Caco-2 (cell line): ENCODE data around the gene DGKG. TPM values are rescaled to one million over a fixed set of nuclear protein-coding genes. Genes with fewer than 3 reads are reported as not detected.

ENCODE experiments used
- BruUV-seq: library from RNA; stranded (reverse); fragments of 400-500 nt; replicated peaks from 2 replicates; lab custom pipeline; 2021; lab: Mats Ljungman, UMichigan
- CTCF ChIA-PET: fragments of 300-600 bp; sonication (Branson Sonifier 250); formaldehyde crosslinking; loops from one replicate; lab custom pipeline; 2022; ENCODE audit warnings: antibody characterized with exemption; lab: Charles Lee
- POLR2A ChIA-PET: fragments of 300-600 bp; sonication (Branson Sonifier 250); formaldehyde crosslinking; loops from one replicate; lab custom pipeline; 2022; ENCODE audit warnings: antibody characterized with exemption; lab: Charles Lee
- DNase-seq, 2 experiments: peaks; one replicate each; pipeline versions ENCODE4 v3.0.0 to v3.0.0-alpha.2; 2020 to 2022
- H3K27me3 ChIP-seq: replicated peaks from 2 replicates; pipeline ENCODE4 v1.6.0; 2011; ENCODE audit warnings: low read length; ENCODE audit not compliant: control insufficient read depth, insufficient read depth
- H3K36me3 ChIP-seq: 2 replicates; pipeline ENCODE4 v1.5.1; 2011; ENCODE audit warnings: low read length; ENCODE audit not compliant: control insufficient read depth, insufficient read depth
- H3K4me1 ChIP-seq: fragments of 250-450 bp; sonication (Bioruptor Pico); 2 replicates; pipeline ENCODE4 v1.5.1; 2020; ENCODE audit warnings: mild to moderate bottlenecking
- H3K4me3 ChIP-seq: 2 replicates; pipeline ENCODE4 v1.5.1; 2011; ENCODE audit warnings: low read depth, mild to moderate bottlenecking, control low read depth, low read length
- H3K9me3 ChIP-seq: fragments of 250-450 bp; sonication (Bioruptor Pico); 2 replicates; pipeline ENCODE4 v1.5.1; 2020; ENCODE audit warnings: mild to moderate bottlenecking, moderate library complexity
- H3K27ac Mint-ChIP-seq: one replicate; pipeline ENCODE4 v1.8.0; 2022; ENCODE audit warnings: mixed read lengths; ENCODE audit not compliant: unreplicated experiment
- H3K27me3 Mint-ChIP-seq: one replicate; pipeline ENCODE4 v1.8.0; 2022; ENCODE audit warnings: mixed read lengths; ENCODE audit not compliant: insufficient read depth, unreplicated experiment
- H3K36me3 Mint-ChIP-seq: one replicate; pipeline ENCODE4 v1.8.0; 2022; ENCODE audit warnings: mild to moderate bottlenecking, mixed read lengths; ENCODE audit not compliant: insufficient read depth, unreplicated experiment
- H3K4me1 Mint-ChIP-seq: one replicate; pipeline ENCODE4 v1.8.0; 2022; ENCODE audit warnings: low read depth, mixed read lengths; ENCODE audit not compliant: unreplicated experiment
- H3K4me3 Mint-ChIP-seq: one replicate; pipeline ENCODE4 v1.8.0; 2022; ENCODE audit warnings: mild to moderate bottlenecking, moderate library complexity, mixed read lengths; ENCODE audit not compliant: unreplicated experiment
- H3K9me3 Mint-ChIP-seq: one replicate; pipeline ENCODE4 v1.8.0; 2022; ENCODE audit warnings: mixed read lengths; ENCODE audit not compliant: unreplicated experiment
- intact Hi-C: fragments of 100-400 bp; cut with micrococcal nuclease; formaldehyde crosslinking; loops from one replicate; pipeline ENCODE4 v1.10.0; 2022; ENCODE audit not compliant: unreplicated experiment
- total RNA-seq: library from RNA; stranded (reverse); gene quantifications from 2 replicates; pipeline ENCODE4 v1.2.3, GENCODE V29; 2022
- TF ChIP-seq, protein P1 (sequence below), 2 experiments: fragments of 200-600 bp in 1 of 2; IDR thresholded peaks; 1 replicate in 1 of 2; 2 replicates in 1 of 2; pipeline versions ENCODE4 v1.5.1 to v1.8.0; 2011 to 2022; ENCODE audit warnings: antibody characterized with exemption in 1 of 2, control low read depth in 1 of 2, inconsistent platforms in 1 of 2, low read depth in 1 of 2, low read length in 1 of 2, mild to moderate bottlenecking in 1 of 2, moderate library complexity in 1 of 2; ENCODE audit not compliant: insufficient read depth in 1 of 2, severe bottlenecking in 1 of 2, unreplicated experiment in 1 of 2

DGKG gene
- total RNA-seq, 1 experiment from 2014 or later, result 0.32 TPM

DNA sequence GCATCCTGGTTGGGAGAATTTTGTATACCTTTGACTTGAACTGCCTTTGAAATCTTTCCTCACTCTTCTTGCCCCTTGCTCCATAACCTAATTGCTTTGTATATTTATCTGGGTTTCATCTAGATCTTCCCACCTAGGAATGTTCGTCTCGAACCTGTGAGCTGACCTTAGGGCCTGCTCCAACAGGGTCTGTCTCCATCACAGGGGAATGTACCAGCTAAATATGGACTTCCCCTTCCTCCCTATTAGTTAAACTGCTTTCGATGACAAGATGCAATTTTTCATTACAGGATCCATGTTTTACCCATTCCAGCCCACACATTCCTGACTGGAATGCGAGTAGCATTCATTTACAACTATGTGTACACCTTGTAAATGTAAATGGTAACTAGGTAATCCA is 242.5 kb downstream of the DGKG start:
- Histone ChIP-seq H3K9me3 (no peaks in the 10 kb centered on the region), H3K36me3 (no peaks in the 10 kb centered on the region), H3K27me3 (no peaks in the 10 kb centered on the region), H3K4me1 (0 out of 2 replicates have a peak, but pooled peaks cover 5% of the 10 kb centered on the region), H3K4me3 (no peak overlapping the region)
- Mint-ChIP-seq H3K36me3 (no peaks in the 10 kb centered on the region), H3K27ac (no peak overlapping the region), H3K4me3 (no peak overlapping the region), H3K27me3 (no peaks in the 10 kb centered on the region), H3K9me3 (no peaks in the 10 kb centered on the region), H3K4me1 (peaks cover 23% of the 10 kb centered on the region)
- TF ChIP-seq, protein P1, sequence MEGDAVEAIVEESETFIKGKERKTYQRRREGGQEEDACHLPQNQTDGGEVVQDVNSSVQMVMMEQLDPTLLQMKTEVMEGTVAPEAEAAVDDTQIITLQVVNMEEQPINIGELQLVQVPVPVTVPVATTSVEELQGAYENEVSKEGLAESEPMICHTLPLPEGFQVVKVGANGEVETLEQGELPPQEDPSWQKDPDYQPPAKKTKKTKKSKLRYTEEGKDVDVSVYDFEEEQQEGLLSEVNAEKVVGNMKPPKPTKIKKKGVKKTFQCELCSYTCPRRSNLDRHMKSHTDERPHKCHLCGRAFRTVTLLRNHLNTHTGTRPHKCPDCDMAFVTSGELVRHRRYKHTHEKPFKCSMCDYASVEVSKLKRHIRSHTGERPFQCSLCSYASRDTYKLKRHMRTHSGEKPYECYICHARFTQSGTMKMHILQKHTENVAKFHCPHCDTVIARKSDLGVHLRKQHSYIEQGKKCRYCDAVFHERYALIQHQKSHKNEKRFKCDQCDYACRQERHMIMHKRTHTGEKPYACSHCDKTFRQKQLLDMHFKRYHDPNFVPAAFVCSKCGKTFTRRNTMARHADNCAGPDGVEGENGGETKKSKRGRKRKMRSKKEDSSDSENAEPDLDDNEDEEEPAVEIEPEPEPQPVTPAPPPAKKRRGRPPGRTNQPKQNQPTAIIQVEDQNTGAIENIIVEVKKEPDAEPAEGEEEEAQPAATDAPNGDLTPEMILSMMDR (IDR thresholded peaks at IDR 0.05; ENCODE audit: insufficient read depth in 1 of 2, low read depth in 1 of 2, low read length in 1 of 2, severe bottlenecking in 1 of 2, unreplicated experiment in 1 of 2), result no peak
- CTCF ChIA-PET, result no interaction called here
- POLR2A ChIA-PET, result interaction anchor here (0.6 kb wide), 1 partner anchor 37 kb away, joined by 3 read pairs; no protein-coding TSS in a partner anchor
- BruUV-seq, result no TSS peak
- DNase-seq, result no peak
- intact Hi-C loops, result no loop called here

DNA sequence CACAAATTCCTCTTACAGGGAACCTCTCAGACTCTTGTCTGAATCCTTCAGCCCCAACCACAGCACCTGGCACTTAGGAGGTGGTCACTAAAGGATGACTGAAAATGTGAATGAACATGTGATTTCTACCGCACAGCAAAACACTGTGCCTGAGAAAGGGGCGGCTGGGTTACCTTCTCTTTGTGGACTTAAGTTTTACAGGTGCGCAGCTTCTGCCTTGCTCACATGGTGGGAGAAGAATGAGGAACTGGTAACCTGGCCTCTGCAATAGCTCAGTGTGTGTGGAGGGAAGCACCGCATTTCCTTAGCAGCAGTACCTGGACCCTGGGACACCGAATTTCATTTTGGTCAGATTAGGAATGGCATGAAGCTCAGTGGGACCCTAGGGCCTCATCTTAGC is 243.3 kb downstream of the DGKG start:
- BruUV-seq, result no TSS peak
- Histone ChIP-seq H3K4me1 (no peaks in the 10 kb centered on the region), H3K27me3 (no peaks in the 10 kb centered on the region), H3K9me3 (no peaks in the 10 kb centered on the region), H3K4me3 (no peak overlapping the region), H3K36me3 (no peaks in the 10 kb centered on the region)
- ChIA-PET CTCF (no interaction called here), POLR2A (no interaction called here)
- Mint-ChIP-seq H3K4me3 (no peak overlapping the region), H3K9me3 (no peaks in the 10 kb centered on the region), H3K36me3 (no peaks in the 10 kb centered on the region), H3K27ac (no peak overlapping the region), H3K27me3 (no peaks in the 10 kb centered on the region), H3K4me1 (peaks cover 17% of the 10 kb centered on the region)
- TF ChIP-seq, protein P1 (IDR thresholded peaks at IDR 0.05; ENCODE audit: insufficient read depth in 1 of 2, low read depth in 1 of 2, low read length in 1 of 2, severe bottlenecking in 1 of 2, unreplicated experiment in 1 of 2), result no peak
- no peak for DNase-seq
- intact Hi-C loops, result no loop called here

DNA sequence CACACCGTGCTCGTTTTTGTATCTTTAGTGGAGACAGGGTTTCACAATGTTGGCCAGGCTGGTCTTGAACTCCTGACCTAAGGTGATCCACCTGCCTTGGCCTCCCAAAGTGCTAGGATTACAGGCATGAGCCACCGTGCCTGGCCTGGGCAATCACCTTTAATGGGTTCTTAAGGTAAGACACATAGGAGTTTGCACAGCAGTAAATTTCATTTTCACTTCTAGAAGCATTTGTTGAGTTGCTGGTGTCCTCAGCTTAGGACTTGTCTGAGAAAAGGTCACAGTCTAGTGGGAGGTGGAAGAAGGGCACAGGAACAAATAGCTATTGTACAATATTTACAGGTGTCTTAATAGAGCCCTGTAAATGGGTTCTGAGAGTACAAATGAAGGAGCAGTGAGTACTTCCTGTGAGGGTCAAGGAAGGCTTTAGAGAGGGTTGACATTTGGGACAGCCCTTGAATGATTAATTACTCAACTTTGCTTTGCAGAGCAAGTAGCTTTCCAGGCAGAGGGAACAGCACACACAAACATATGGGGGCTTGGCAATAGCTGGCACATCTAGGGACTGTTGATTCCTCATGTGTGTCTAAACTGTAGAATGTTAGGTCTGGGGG is 244.4 kb downstream of the DGKG start:
- intact Hi-C loops, result no loop called here
- no peaks in the 10 kb centered on the region for H3K27me3 Mint-ChIP-seq
- BruUV-seq, result no TSS peak
- H3K36me3 ChIP-seq, result no peaks in the 10 kb centered on the region
- ChIA-PET POLR2A (no interaction called here), CTCF (no interaction called here)
- no peaks in the 10 kb centered on the region for H3K9me3 ChIP-seq
- no peak overlapping the region for H3K27ac Mint-ChIP-seq
- TF ChIP-seq, protein P1 (IDR thresholded peaks at IDR 0.05; ENCODE audit: insufficient read depth in 1 of 2, low read depth in 1 of 2, low read length in 1 of 2, severe bottlenecking in 1 of 2, unreplicated experiment in 1 of 2), result no peak
- no peaks in the 10 kb centered on the region for H3K9me3 Mint-ChIP-seq
- H3K36me3 Mint-ChIP-seq, result no peaks in the 10 kb centered on the region
- no peaks in the 10 kb centered on the region for H3K4me1 ChIP-seq
- no peak overlapping the region for H3K4me3 Mint-ChIP-seq
- H3K4me3 ChIP-seq, result no peak overlapping the region
- no peaks in the 10 kb centered on the region for H3K27me3 ChIP-seq
- peaks cover 7% of the 10 kb centered on the region for H3K4me1 Mint-ChIP-seq
- DNase-seq, result no peak
